Psoas muscle (tissue), 8 donors: ENCODE results near the gene NR4A2. TPM values are rescaled to one million over a fixed set of nuclear protein-coding genes. Genes with fewer than 3 reads are reported as not detected.
A peak's percentile ranks its signal among the peaks of the same experiment; 100 is the strongest.

Experiments
- ATAC-seq, 4 donors: fragments of 200-7000 bp; cut with Tn5 transposase; one replicate each; pipeline ENCODE4 v1.9.1; 2020; ENCODE audit warnings: moderate library complexity in 3 of 4, mild to moderate bottlenecking in 2 of 4
- DNase-seq, 2 donors: peaks; one replicate each; pipeline ENCODE4 v3.0.0-alpha.2; 2020
- H3K27ac ChIP-seq: fragments of 200-600 bp; one replicate; pipeline ENCODE4 v1.8.0; 2022
- H3K27me3 ChIP-seq, 3 donors: fragments of 200-600 bp in 1 of 3; one replicate each; pipeline versions ENCODE4 v1.6.1 to v1.8.0; 2013 to 2022; ENCODE audit warnings: low read length in 2 of 3, mild to moderate bottlenecking in 2 of 3, moderate library complexity in 1 of 3; ENCODE audit not compliant: insufficient read depth in 3 of 3
- H3K36me3 ChIP-seq, 2 donors: fragments of 200-600 bp in 1 of 2; one replicate each; pipeline versions ENCODE4 v1.6.1 to v1.8.0; 2013 to 2022; ENCODE audit warnings: low read depth in 1 of 2, mild to moderate bottlenecking in 1 of 2, moderate library complexity in 1 of 2; ENCODE audit not compliant: insufficient read depth in 1 of 2
- H3K4me1 ChIP-seq: fragments of 200-600 bp; one replicate; pipeline ENCODE4 v1.8.0; 2022
- H3K4me3 ChIP-seq: fragments of 200-600 bp; one replicate; pipeline ENCODE4 v1.8.0; 2022; ENCODE audit warnings: mild to moderate bottlenecking
- H3K9me3 ChIP-seq: fragments of 200-600 bp; one replicate; pipeline ENCODE4 v1.8.0; 2022
- CTCF ChIP-seq: fragments of 200-600 bp; IDR thresholded peaks from one replicate; pipeline ENCODE4 v1.8.0; 2022; ENCODE audit warnings: antibody characterized with exemption
- WGBS, 3 donors: extraction: QIAGEN DNeasy Blood & Tissue Kit; methylation state at CpG; one replicate each; pipeline versions ENCODE4 v1.1.6 to v1.1.7; 2013; 5-methylcytosine and 5-hydroxymethylcytosine counted together
- intact Hi-C, 2 donors: fragments of 100-400 bp; cut with DNase I; formaldehyde crosslinking; loops; one replicate each; pipeline versions ENCODE4 v1.11.0 to v1.14.2; 2022
- polyA plus RNA-seq, 3 donors: library from polyadenylated mRNA; stranded (reverse); fragments of 200-250 nt; gene quantifications; one replicate each; pipeline ENCODE4 v1.2.3, GENCODE V29; 2013
- total RNA-seq, 4 donors: library from RNA; stranded (reverse); fragmentation: NEBNext Ultra II Directional in 2 of 4; extraction: Animal tissue kit (Norgen Biotek cat#: 25700) in 2 of 4; gene quantifications; one replicate each; pipeline versions ENCODE4 v1.2.1 to v1.2.4, GENCODE V29; 2021 to 2023
- donor health status: healthy with polysubstance abuse.
- donor health status: DM: no; HTN: no; CAD: no; lungs with moderate emphysema.
- donor health status: Bipolar disorder and iron deficiency.
- donor health status: healthy.
- donor health status: DM: yes; HTN: yes; CAD: no.
- donor health status: DM: no; HTN: no; CAD: no.
- donor health status: DM: no; HTN: no; CAD: no.
- donor health status: DM: yes; HTN: yes; CAD: no.

The NR4A2 gene
- total and polyA plus RNA-seq, 7 donors = 0.31 to 2.3 (median 1.2) TPM

GRCh38 chr2:156320486-156321098 lies 11.9 kb downstream of the NR4A2 start:
- WGBS, 3 donors = 1 to 2% (median 1%) methylated on average over 31 of the region's 31 CpGs
- Histone ChIP-seq H3K27ac (peak overlapping the region; percentile 6), H3K4me1 (peaks cover 14% of the 10 kb centered on the region), H3K27me3 (peaks cover 0 to 43% (median 6%) of the 10 kb centered on the region in 3 donors), H3K36me3 (peaks cover 0 to 3% of the 10 kb centered on the region in 2 donors), H3K9me3 (no peaks in the 10 kb centered on the region), H3K4me3 (peak overlapping the region; percentile 63)
- intact Hi-C loops = no loop called here
- DNase-seq (peak; percentile 30 to 62), ATAC-seq (peak; percentile 42 to 69 (median 58))
- TF ChIP-seq CTCF = no peak

- H3K27ac ChIP-seq = peak overlapping the region; percentile 54
- TF ChIP-seq CTCF = no peak
- no peaks in the 10 kb centered on the region for H3K36me3 ChIP-seq
- H3K9me3 ChIP-seq = no peaks in the 10 kb centered on the region
- DNase-seq = peak; percentile 67 to 72
- intact Hi-C loops = no loop called here
- ATAC-seq = peak; percentile 50 to 85 (median 79)
- WGBS, 3 donors = 20 to 23% (median 21%) methylated on average over 46 to 47 of the region's 47 CpGs
- peaks cover 0 to 43% (median 6%) of the 10 kb centered on the region in 3 donors for H3K27me3 ChIP-seq
- H3K4me3 ChIP-seq = peak overlapping the region; percentile 63
- peaks cover 14% of the 10 kb centered on the region for H3K4me1 ChIP-seq
Observed at GRCh38 chr2:156319811-156320485, 12.6 kb downstream of the NR4A2 start.

GRCh38 chr2:156317631-156318030 lies 14.9 kb downstream of the NR4A2 start:
- 48 to 73% (median 56%) methylated on average over 3 of the region's 3 CpGs for WGBS, 3 donors
- peaks cover 0 to 37% (median 3%) of the 10 kb centered on the region in 3 donors for H3K27me3 ChIP-seq
- no peak for ATAC-seq

GRCh38 chr2:156311976-156312375 lies 20.5 kb downstream of the NR4A2 start:
- no peak for DNase-seq
- no peak for ATAC-seq
- no peak overlapping the region for H3K4me3 ChIP-seq
- no peaks in the 10 kb centered on the region for H3K9me3 ChIP-seq
- 42 to 56% (median 48%) methylated on average over 2 of the region's 2 CpGs for WGBS, 3 donors
- no peak overlapping the region for H3K27ac ChIP-seq
- no peaks in the 10 kb centered on the region for H3K36me3 ChIP-seq
- no peaks in the 10 kb centered on the region for H3K27me3 ChIP-seq
- intact Hi-C loops = no loop called here
- no peaks in the 10 kb centered on the region for H3K4me1 ChIP-seq
- no peak for TF ChIP-seq CTCF

More at GRCh38 chr2:156317631-156318030, 14.9 kb downstream of the NR4A2 start:
- no peak for TF ChIP-seq CTCF
- intact Hi-C loops = no loop called here
- Histone ChIP-seq H3K27ac (no peak overlapping the region), H3K36me3 (no peaks in the 10 kb centered on the region), H3K9me3 (no peaks in the 10 kb centered on the region), H3K4me1 (peaks cover 14% of the 10 kb centered on the region), H3K4me3 (no peak overlapping the region)
- no peak for DNase-seq
